Measurements from ENCODE around the gene FRAS1. TPM values are rescaled to one million over a fixed set of nuclear protein-coding genes. Genes with fewer than 3 reads are reported as not detected.
"Not testable (repeated sequence)": the region's sequence is repeated elsewhere in the genome, so short reads cannot be mapped to it uniquely, and the experiment has no call there.

The FRAS1 gene
- total and polyA plus RNA-seq, 8 donors = 15.3 to 48.9 (median 40.4) TPM

- Histone ChIP-seq H3K9me3 (no peaks in the 10 kb centered on the region), H3K27ac (no peak overlapping the region), H3K4me1 (no peaks in the 10 kb centered on the region), H3K27me3 (no peaks in the 10 kb centered on the region), H3K36me3 (no peaks in the 10 kb centered on the region), H3K4me3 (no peak overlapping the region)
- TF ChIP-seq CTCF (IDR thresholded peaks at IDR 0.05) = no peak
- ATAC-seq = no peak
- intact Hi-C loops (cut with DNase I) = no loop called here
- DNase-seq = no peak
These were observed 425.2 kb downstream of the FRAS1 start for GRCh38 chr4:78482281-78482680.

GRCh38 chr4:78483811-78484210, 426.7 kb downstream of the FRAS1 start:
- DNase-seq (no peak), ATAC-seq (no peak)
- Histone ChIP-seq H3K36me3 (no peaks in the 10 kb centered on the region), H3K27ac (no peak overlapping the region), H3K9me3 (no peaks in the 10 kb centered on the region), H3K4me3 (no peak overlapping the region), H3K27me3 (no peaks in the 10 kb centered on the region), H3K4me1 (no peaks in the 10 kb centered on the region)
- TF ChIP-seq CTCF (IDR thresholded peaks at IDR 0.05) = no peak
- intact Hi-C loops (cut with DNase I) = no loop called here

GRCh38 chr4:78484574-78484973, 427.5 kb downstream of the FRAS1 start:
- ATAC-seq (no peak), DNase-seq (no peak)
- TF ChIP-seq CTCF (IDR thresholded peaks at IDR 0.05) = no peak
- Histone ChIP-seq H3K9me3 (no peaks in the 10 kb centered on the region), H3K27me3 (no peaks in the 10 kb centered on the region), H3K36me3 (no peaks in the 10 kb centered on the region), H3K4me1 (no peaks in the 10 kb centered on the region), H3K27ac (no peak overlapping the region), H3K4me3 (no peak overlapping the region)
- intact Hi-C loops (cut with DNase I) = no loop called here

- DNase-seq = no peak
- Histone ChIP-seq H3K27me3 (no peaks in the 10 kb centered on the region), H3K4me1 (no peaks in the 10 kb centered on the region), H3K36me3 (no peaks in the 10 kb centered on the region), H3K27ac (no peak overlapping the region), H3K9me3 (no peaks in the 10 kb centered on the region), H3K4me3 (no peak overlapping the region)
- intact Hi-C loops (cut with DNase I) = no loop called here
- ATAC-seq = no peak
- TF ChIP-seq CTCF (IDR thresholded peaks at IDR 0.05) = no peak
These were observed 436.6 kb downstream of the FRAS1 start for GRCh38 chr4:78493731-78494130.

- intact Hi-C loops (cut with DNase I) = no loop called here
- Histone ChIP-seq H3K36me3 (no peaks in the 10 kb centered on the region), H3K9me3 (no peaks in the 10 kb centered on the region), H3K4me1 (no peaks in the 10 kb centered on the region), H3K4me3 (no peak overlapping the region), H3K27me3 (no peaks in the 10 kb centered on the region), H3K27ac (no peak overlapping the region)
- DNase-seq (no peak), ATAC-seq (no peak)
- no peak for TF ChIP-seq CTCF (IDR thresholded peaks at IDR 0.05)
These were observed 439.0 kb downstream of the FRAS1 start for GRCh38 chr4:78496021-78496643.

- H3K4me3 ChIP-seq; H3K27ac ChIP-seq; H3K27me3 ChIP-seq; DNase-seq; ATAC-seq; H3K4me1 ChIP-seq; H3K9me3 ChIP-seq; H3K36me3 ChIP-seq; intact Hi-C loops (cut with DNase I): not testable (repeated sequence)
These were observed 449.1 kb downstream of the FRAS1 start for GRCh38 chr4:78506260-78506659.
